Gastroesophageal sphincter (tissue), 4 donors: Measurements from ENCODE around the gene GZMA. TPM values are rescaled to one million over a fixed set of nuclear protein-coding genes. Genes with fewer than 3 reads are reported as not detected.

ENCODE experiments used
- ATAC-seq: fragments of 150-250 bp; one replicate; pipeline ENCODE4 v1.9.1; 2016; ENCODE audit warnings: mild to moderate bottlenecking, moderate library complexity
- H3K27ac ChIP-seq, 4 donors: fragments of 200-600 bp; sonication (generic) in 3 of 4; 1 replicate in 3 of 4; 2 replicates in 1 of 4; pipeline ENCODE4 v1.5.1; 2016 to 2019
- H3K27me3 ChIP-seq: fragments of 200-600 bp; sonication (generic); one replicate; pipeline ENCODE4 v1.5.1; 2019
- H3K36me3 ChIP-seq, 2 donors: fragments of 200-600 bp; sonication (generic); one replicate each; pipeline ENCODE4 v1.5.1; 2019; ENCODE audit warnings: control low read depth in 1 of 2
- H3K4me1 ChIP-seq, 3 donors: fragments of 200-600 bp; sonication (generic); 1 replicate in 2 of 3; 2 replicates in 1 of 3; pipeline ENCODE4 v1.5.1; 2016 to 2019; ENCODE audit warnings: control low read depth in 2 of 3
- H3K4me3 ChIP-seq, 2 donors: fragments of 200-600 bp; sonication (generic); one replicate each; pipeline ENCODE4 v1.5.1; 2019; ENCODE audit warnings: mild to moderate bottlenecking in 1 of 2, moderate library complexity in 1 of 2
- H3K9me3 ChIP-seq, 3 donors: fragments of 200-600 bp; sonication (generic); one replicate each; pipeline ENCODE4 v1.5.1; 2017 to 2019; ENCODE audit warnings: control low read depth in 2 of 3
- CTCF ChIP-seq, 4 experiments: fragments of 200-600 bp in 2 of 4; fragments of 450-650 bp in 2 of 4; sonication (generic) in 1 of 4; IDR thresholded peaks; one replicate each; pipeline ENCODE4 v1.5.1; 2017 to 2019; ENCODE audit warnings: antibody characterized with exemption in 4 of 4, mild to moderate bottlenecking in 2 of 4, moderate library complexity in 2 of 4
- EP300 ChIP-seq: sonication (generic); formaldehyde crosslinking; IDR thresholded peaks from one replicate; pipeline ENCODE4 v1.6.1; 2017; ENCODE audit warnings: antibody characterized with exemption, mild to moderate bottlenecking
- POLR2A ChIP-seq, 2 donors: fragments of 450-650 bp; IDR thresholded peaks; one replicate each; pipeline ENCODE4 v1.6.1; 2017; ENCODE audit warnings: antibody characterized with exemption in 2 of 2, mild to moderate bottlenecking in 2 of 2, moderate library complexity in 1 of 2
- POLR2AphosphoS5 ChIP-seq: sonication (generic); formaldehyde crosslinking; IDR thresholded peaks from one replicate; pipeline ENCODE4 v1.6.1; 2017; ENCODE audit warnings: antibody characterized with exemption
- WGBS, 2 donors: methylation state at CpG; one replicate each; pipeline ENCODE4 v1.1.5; 2018; ENCODE audit warnings: low coverage in 1 of 2; 5-methylcytosine and 5-hydroxymethylcytosine counted together
- total RNA-seq, 4 donors: library from RNA; depleted of rRNA; stranded (reverse); fragments of >200 nt; gene quantifications; one replicate each; pipeline ENCODE4 v1.1.0, GENCODE V29; 2016

GZMA gene
- total RNA-seq, 4 donors from 2014 or later = 3.5 TPM; not detected in 3

DNA sequence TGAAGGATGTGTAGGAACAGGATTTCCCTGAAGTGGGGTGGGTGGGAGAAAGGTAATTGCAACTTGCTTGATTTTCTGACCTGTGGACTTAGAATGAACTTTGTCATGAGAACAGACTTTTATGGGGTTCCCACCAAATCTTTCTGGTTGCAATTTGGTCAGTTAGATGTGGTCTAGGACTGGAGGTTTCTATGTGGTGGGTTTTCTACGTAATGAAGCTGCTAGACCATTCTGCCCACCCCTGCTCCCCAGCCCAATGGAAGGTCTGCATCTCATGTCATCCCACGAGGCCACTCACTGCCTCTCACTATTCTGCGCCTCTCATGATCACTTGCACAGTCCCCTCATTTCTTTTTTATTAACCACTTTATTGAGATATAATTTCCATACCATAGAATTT, 37.9 kb upstream of the GZMA start:
- 77 to 93% methylated on average over 3 of the region's 3 CpGs for WGBS, 2 donors
- H3K4me1 ChIP-seq = no peaks in the 10 kb centered on the region
- no peaks in the 10 kb centered on the region for H3K9me3 ChIP-seq
- no peak overlapping the region for H3K27ac ChIP-seq
- no peak for ATAC-seq
- no peaks in the 10 kb centered on the region for H3K36me3 ChIP-seq
- no peaks in the 10 kb centered on the region for H3K27me3 ChIP-seq
- no peak overlapping the region for H3K4me3 ChIP-seq
- TF ChIP-seq POLR2A (IDR thresholded peaks at IDR 0.05) (no peak), POLR2AphosphoS5 (no peak), EP300 (no peak), CTCF (IDR thresholded peaks at IDR 0.05) (no peak)

DNA sequence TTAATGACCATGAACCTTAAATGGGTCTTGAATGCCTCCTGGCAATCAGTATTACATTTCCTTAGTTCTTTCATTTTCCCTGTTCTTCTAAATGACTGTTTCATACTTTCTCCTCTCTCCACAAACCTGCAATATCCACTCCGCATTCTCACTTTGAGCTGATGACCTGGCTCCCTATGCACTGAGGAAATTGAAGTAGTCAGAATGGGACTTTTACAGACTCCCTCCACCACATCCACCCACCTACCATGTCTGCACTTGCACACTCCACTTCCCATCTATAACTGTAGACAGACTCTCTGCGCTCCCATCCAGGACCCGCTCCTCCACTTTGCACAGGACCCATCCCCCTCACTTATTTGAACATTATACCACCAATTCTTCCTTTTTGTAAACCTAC, 36.2 kb upstream of the GZMA start:
- H3K9me3 ChIP-seq = no peaks in the 10 kb centered on the region
- no peak overlapping the region for H3K27ac ChIP-seq
- peaks cover 7% of the 10 kb centered on the region for H3K27me3 ChIP-seq
- 93 to 97% methylated on average over 3 of the region's 3 CpGs for WGBS, 2 donors
- TF ChIP-seq EP300 (no peak), POLR2A (IDR thresholded peaks at IDR 0.05) (no peak)
- H3K36me3 ChIP-seq = no peaks in the 10 kb centered on the region
- ATAC-seq = no peak
- no peak overlapping the region for H3K4me3 ChIP-seq
- no peaks in the 10 kb centered on the region for H3K4me1 ChIP-seq

DNA sequence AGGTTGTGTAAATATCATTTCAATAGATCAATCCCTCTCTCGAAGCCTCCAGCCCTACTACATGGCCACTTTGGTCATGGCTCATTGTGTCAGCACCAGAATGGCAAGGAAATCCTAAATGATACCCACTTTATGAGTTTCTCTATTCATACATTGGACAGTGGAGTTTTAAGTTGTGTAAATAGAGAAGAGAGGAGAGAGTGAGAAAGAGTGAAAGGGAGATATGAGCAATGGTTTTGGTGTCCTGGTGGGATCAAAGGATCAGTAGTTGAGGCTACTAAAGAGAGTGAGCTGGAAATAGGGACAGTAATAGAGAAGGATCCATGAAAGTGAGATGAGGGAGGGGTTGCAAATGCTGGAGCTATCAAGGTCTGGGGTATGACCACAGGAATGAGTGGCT, 31.5 kb upstream of the GZMA start:
- no peaks in the 10 kb centered on the region for H3K36me3 ChIP-seq
- ATAC-seq = no peak
- no peaks in the 10 kb centered on the region for H3K4me1 ChIP-seq
- 67% methylated on average over 1 of the region's 1 CpG; no CpG with 5 or more reads in 1 of the 2 donors for WGBS, 2 donors
- H3K27me3 ChIP-seq = peaks cover 7% of the 10 kb centered on the region
- no peak overlapping the region for H3K4me3 ChIP-seq
- H3K9me3 ChIP-seq = no peaks in the 10 kb centered on the region
- H3K27ac ChIP-seq = no peak overlapping the region
- TF ChIP-seq POLR2AphosphoS5 (no peak), EP300 (no peak), CTCF (IDR thresholded peaks at IDR 0.05) (no peak), POLR2A (IDR thresholded peaks at IDR 0.05) (no peak)

DNA sequence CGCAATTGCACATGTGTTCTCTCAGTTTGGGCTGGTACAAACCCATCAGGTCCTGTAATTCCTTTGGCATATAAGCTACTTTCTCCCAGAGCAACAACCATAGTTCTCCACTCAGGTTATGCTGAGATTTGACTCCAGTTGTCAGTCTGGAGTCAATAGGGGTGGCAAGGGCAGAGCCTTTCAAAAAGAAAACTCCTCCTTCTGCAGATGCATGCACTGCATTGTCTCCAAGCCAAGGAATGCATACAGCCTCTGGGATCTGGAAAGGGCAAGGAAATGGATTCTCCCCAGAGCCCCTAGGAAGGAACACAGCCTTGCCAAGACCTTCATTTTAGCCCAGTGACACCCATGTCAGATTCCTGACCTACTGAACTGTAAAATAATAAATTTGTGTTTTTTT, 31.0 kb upstream of the GZMA start:
- TF ChIP-seq CTCF (IDR thresholded peaks at IDR 0.05) (no peak), EP300 (no peak), POLR2A (IDR thresholded peaks at IDR 0.05) (no peak), POLR2AphosphoS5 (no peak)
- no peaks in the 10 kb centered on the region for H3K9me3 ChIP-seq
- no peak overlapping the region for H3K27ac ChIP-seq
- no peak for ATAC-seq
- no peaks in the 10 kb centered on the region for H3K36me3 ChIP-seq
- H3K27me3 ChIP-seq = peaks cover 7% of the 10 kb centered on the region
- no peak overlapping the region for H3K4me3 ChIP-seq
- 80 to 100% methylated on average over 1 of the region's 1 CpG for WGBS, 2 donors
- H3K4me1 ChIP-seq = no peaks in the 10 kb centered on the region

- 42 to 53% methylated on average over 2 of the region's 2 CpGs for WGBS, 2 donors
- TF ChIP-seq POLR2AphosphoS5 (no peak), CTCF (IDR thresholded peaks at IDR 0.05) (no peak), EP300 (no peak), POLR2A (IDR thresholded peaks at IDR 0.05) (no peak)
- no peaks in the 10 kb centered on the region for H3K36me3 ChIP-seq
- no peak for ATAC-seq
- no peaks in the 10 kb centered on the region for H3K9me3 ChIP-seq
- H3K27ac ChIP-seq = no peak overlapping the region
- no peak overlapping the region for H3K4me3 ChIP-seq
- peaks cover 7% of the 10 kb centered on the region for H3K27me3 ChIP-seq
- no peaks in the 10 kb centered on the region for H3K4me1 ChIP-seq
These were observed 29.8 kb upstream of the GZMA start for GRCh38 chr5:55072666-55073065.
